B cell (primary cell): ENCODE data around the gene FLCN. TPM values are rescaled to one million over a fixed set of nuclear protein-coding genes. Genes with fewer than 3 reads are reported as not detected.

ENCODE experiments used
- ATAC-seq: fragments of 200-7000 bp; cut with Tn5 transposase; one replicate; pipeline ENCODE4 v1.10.0; 2021; ENCODE audit warnings: low read depth, mild to moderate bottlenecking, moderate number of reproducible peaks, moderate library complexity
- CTCF ChIA-PET: fragments of 350-600 bp; sonication (Branson Sonifier 250); formaldehyde crosslinking; loops from one replicate; lab custom pipeline; 2021; ENCODE audit warnings: antibody characterized with exemption, inconsistent platforms; lab: Charles Lee
- POLR2A ChIA-PET: fragments of 350-600 bp; sonication (Branson Sonifier 250); formaldehyde crosslinking; loops from one replicate; lab custom pipeline; 2021; ENCODE audit warnings: antibody characterized with exemption; lab: Charles Lee
- DNase-seq: peaks from one replicate; pipeline ENCODE4 v3.0.0; 2013
- H2AFZ ChIP-seq: 2 replicates; pipeline ENCODE4 v1.6.1; 2012; ENCODE audit warnings: mild to moderate bottlenecking, low read depth, low read length; ENCODE audit not compliant: insufficient read depth, poor library complexity, severe bottlenecking
- H3K27ac ChIP-seq, 2 donors: 1 replicate in 1 of 2; 2 replicates in 1 of 2; pipeline ENCODE4 v1.5.1; 2012 to 2013; ENCODE audit warnings: low read length in 2 of 2, mild to moderate bottlenecking in 2 of 2, moderate library complexity in 1 of 2
- H3K27me3 ChIP-seq, 4 experiments: fragments of 200-600 bp in 1 of 4; sonication (generic) in 1 of 4; replicated peaks in 1 of 4; 1 replicate in 2 of 4; 2 replicates in 2 of 4; pipeline versions ENCODE4 v1.6.1 to v1.7.0; 2013 to 2016; ENCODE audit warnings: low read length in 3 of 4, mild to moderate bottlenecking in 2 of 4, mixed read lengths in 1 of 4, moderate library complexity in 1 of 4; ENCODE audit not compliant: insufficient read depth in 4 of 4, control insufficient read depth in 3 of 4; ENCODE audit errors: control extremely low read depth in 1 of 4
- H3K36me3 ChIP-seq, 2 experiments: replicated peaks in 1 of 2; 1 replicate in 1 of 2; 2 replicates in 1 of 2; pipeline versions ENCODE4 v1.6.1 to v1.7.1; 2013; ENCODE audit warnings: low read length in 1 of 2; ENCODE audit not compliant: insufficient read depth in 2 of 2, control insufficient read depth in 1 of 2; ENCODE audit errors: control extremely low read depth in 1 of 2, extremely low read depth in 1 of 2
- H3K4me1 ChIP-seq, 2 donors: fragments of 200-600 bp in 1 of 2; sonication (generic) in 1 of 2; 1 replicate in 1 of 2; 2 replicates in 1 of 2; pipeline versions ENCODE4 v1.5.1 to v1.6.1; 2013 to 2017; ENCODE audit warnings: low read length in 2 of 2; ENCODE audit not compliant: control insufficient read depth in 2 of 2, insufficient read depth in 2 of 2
- H3K4me2 ChIP-seq: replicated peaks from 2 replicates; pipeline ENCODE3; 2012; ENCODE audit warnings: mild to moderate bottlenecking, low read depth, low read length; ENCODE audit not compliant: poor library complexity, severe bottlenecking
- H3K4me3 ChIP-seq, 5 experiments: fragments of 200-600 bp in 1 of 5; sonication (generic) in 1 of 5; 1 replicate in 3 of 5; 2 replicates in 2 of 5; pipeline versions ENCODE4 v1.5.1 to v1.7.0; 2011 to 2016; ENCODE audit warnings: low read length in 4 of 5, mild to moderate bottlenecking in 4 of 5, low read depth in 2 of 5, control low read depth in 1 of 5, moderate library complexity in 1 of 5; ENCODE audit not compliant: insufficient read depth in 1 of 5; ENCODE audit errors: control extremely low read depth in 1 of 5, extremely low read depth in 1 of 5
- H3K79me2 ChIP-seq: fragments of 200-600 bp; sonication (generic); one replicate; pipeline ENCODE4 v1.6.0; 2016; ENCODE audit warnings: low read length; ENCODE audit not compliant: control insufficient read depth, insufficient read depth
- H3K9ac ChIP-seq: fragments of 200-600 bp; sonication (generic); 2 replicates; pipeline ENCODE4 v1.6.1; 2017; ENCODE audit warnings: mild to moderate bottlenecking, low read length, moderate library complexity
- H3K9me3 ChIP-seq, 3 donors: one replicate each; pipeline versions ENCODE4 v1.6.1 to v1.7.1; 2013; ENCODE audit warnings: low read length in 2 of 3; ENCODE audit not compliant: control insufficient read depth in 2 of 3, insufficient read depth in 1 of 3; ENCODE audit errors: control extremely low read depth in 1 of 3
- H4K20me1 ChIP-seq: 2 replicates; pipeline ENCODE4 v1.6.0; 2012; ENCODE audit warnings: mild to moderate bottlenecking, low read length; ENCODE audit not compliant: insufficient read depth, control insufficient read depth, poor library complexity, severe bottlenecking
- H3K27ac Mint-ChIP-seq: one replicate; pipeline ENCODE4 v1.8.0; 2021; ENCODE audit warnings: mixed read lengths
- H3K27me3 Mint-ChIP-seq: one replicate; pipeline ENCODE4 v1.8.0; 2021; ENCODE audit warnings: mixed read lengths
- H3K4me1 Mint-ChIP-seq: one replicate; pipeline ENCODE4 v1.8.0; 2021; ENCODE audit warnings: mixed read lengths
- H3K4me3 Mint-ChIP-seq: one replicate; pipeline ENCODE4 v1.8.0; 2021; ENCODE audit warnings: mixed read lengths
- H3K9me3 Mint-ChIP-seq: one replicate; pipeline ENCODE4 v1.8.0; 2022; ENCODE audit warnings: mixed read lengths; ENCODE audit not compliant: insufficient read depth
- CTCF ChIP-seq: fragments of 200-600 bp; IDR thresholded peaks from one replicate; pipeline ENCODE4 v1.8.0; 2022; ENCODE audit warnings: antibody characterized with exemption, mild to moderate bottlenecking
- EZH2 ChIP-seq: IDR thresholded peaks from 2 replicates; pipeline ENCODE4 v1.6.1; 2012; ENCODE audit warnings: borderline replicate concordance, low read depth, mild to moderate bottlenecking, moderate library complexity, low read length; ENCODE audit not compliant: insufficient read depth, poor library complexity, severe bottlenecking
- WGBS: methylation state at CpG from one replicate; pipeline ENCODE4 v1.1.5; 2013; ENCODE audit warnings: missing lambda C conversion rate; ENCODE audit not compliant: insufficient coverage; 5-methylcytosine and 5-hydroxymethylcytosine counted together
- intact Hi-C: fragments of 100-400 bp; cut with micrococcal nuclease; formaldehyde crosslinking; loops from one replicate; pipeline ENCODE4 v1.10.0; 2022
- polyA plus RNA-seq: library from polyadenylated mRNA; depleted of rRNA; stranded (reverse); fragments of >200 nt; gene quantifications from 2 replicates; pipeline ENCODE4 v1.2.3, GENCODE V29; 2012
- total RNA-seq, 2 donors: library from RNA; stranded (reverse); fragments of 120-200 nt in 1 of 2; gene quantifications; 1 replicate in 1 of 2; 2 replicates in 1 of 2; pipeline versions ENCODE4 v1.2.3 to v1.2.4, GENCODE V29; 2013 to 2022

The FLCN gene
- total and polyA plus RNA-seq, 2 donors (not counting 1 experiment from before 2014, with no cell fraction given): 36.6 to 128 TPM

- Histone ChIP-seq H3K4me3 (no peak overlapping the region), H3K4me2 (no peak overlapping the region), H3K4me1 (peaks cover 10 to 11% of the 10 kb centered on the region in 2 donors), H3K9me3 (no peaks in the 10 kb centered on the region), H2AFZ (no peak overlapping the region), H3K27ac (no peak overlapping the region), H3K9ac (no peak overlapping the region), H3K27me3 (no peaks in the 10 kb centered on the region), H3K79me2 (no peaks in the 10 kb centered on the region), H4K20me1 (peaks cover 8% of the 10 kb centered on the region), H3K36me3 (peaks cover 0 to 78% of the 10 kb centered on the region in 2 experiments)
- DNase-seq: no peak
- TF ChIP-seq CTCF (no peak), EZH2 (no peak)
- Mint-ChIP-seq H3K4me3 (no peak overlapping the region), H3K27ac (peak overlapping the region; percentile 41), H3K4me1 (peaks cover 16% of the 10 kb centered on the region), H3K27me3 (no peaks in the 10 kb centered on the region), H3K9me3 (no peaks in the 10 kb centered on the region)
- ChIA-PET POLR2A (no interaction called here), CTCF (no interaction called here)
- 98% methylated on average over 9 of the region's 9 CpGs for WGBS
- ATAC-seq: no peak
- intact Hi-C loops: no loop called here
Observed at GRCh38 chr17:17170346-17170985, 66.5 kb downstream of the FLCN start.

GRCh38 chr17:17169396-17169795, 67.6 kb downstream of the FLCN start:
- POLR2A ChIA-PET: no interaction called here

More at GRCh38 chr17:17169396-17169795, 67.6 kb downstream of the FLCN start:
- H3K9me3 Mint-ChIP-seq: no peaks in the 10 kb centered on the region
- no peak overlapping the region for H3K27ac Mint-ChIP-seq
- Histone ChIP-seq H3K27me3 (no peaks in the 10 kb centered on the region), H4K20me1 (no peaks in the 10 kb centered on the region), H3K4me1 (peaks cover 0 to under 1% of the 10 kb centered on the region in 2 donors), H3K9me3 (no peaks in the 10 kb centered on the region), H3K27ac (no peak overlapping the region), H3K4me2 (no peak overlapping the region), H3K79me2 (no peaks in the 10 kb centered on the region), H2AFZ (no peak overlapping the region), H3K4me3 (no peak overlapping the region), H3K36me3 (peaks cover 0 to 78% of the 10 kb centered on the region in 2 experiments), H3K9ac (no peak overlapping the region)
- DNase-seq: no peak
- CTCF ChIA-PET: no interaction called here
- WGBS: 100% methylated on average over 1 of the region's 4 CpGs
- intact Hi-C loops: no loop called here
- no peaks in the 10 kb centered on the region for H3K27me3 Mint-ChIP-seq
- no peak overlapping the region for H3K4me3 Mint-ChIP-seq
- TF ChIP-seq EZH2: no peak
- TF ChIP-seq CTCF: no peak
- ATAC-seq: no peak
- H3K4me1 Mint-ChIP-seq: peaks cover 8% of the 10 kb centered on the region
